ENCODE data around the gene NUDT17. TPM values are rescaled to one million over a fixed set of nuclear protein-coding genes. Genes with fewer than 3 reads are reported as not detected.

The NUDT17 gene
- total and polyA plus RNA-seq, 9 of the 15 experiments (the other 6 are each of a cell fraction or from before 2014, with no cell fraction given): 2.1 to 10.0 (median 6.1) TPM

GRCh38 chr1:145845514-145846161 lies at the start of gene NUDT17 (continued):
- no peak for TF ChIP-seq NR1H2 (CRISPR knock-in tag; IDR thresholded peaks at IDR 0.05)
- TF ChIP-seq RFX7 (CRISPR knock-in tag; IDR thresholded peaks at IDR 0.05): no peak
- TF ChIP-seq ZNF143 (CRISPR knock-in tag; IDR thresholded peaks at IDR 0.05): no peak
- 0 out of 2 replicates have a peak, but pooled peaks have one; percentile 19 for TF ChIP-seq HMG20B (CRISPR knock-in tag; IDR thresholded peaks at IDR 0.05)
- no peak for TF ChIP-seq HINFP (tag; conservative IDR thresholded peaks at IDR 0.05; ENCODE audit: low read depth)
- no peak for TF ChIP-seq ZNF644 (tag; IDR thresholded peaks at IDR 0.05; ENCODE audit: low read depth)
- TF ChIP-seq HSF4 (CRISPR knock-in tag; IDR thresholded peaks at IDR 0.05; ENCODE audit: borderline replicate concordance): no peak
- TF ChIP-seq ZNF766 (CRISPR knock-in tag; conservative IDR thresholded peaks at IDR 0.05): peak; percentile 79; the same call in 1 of the 2 replicates
- no peak for TF ChIP-seq RNF219 (CRISPR knock-in tag; IDR thresholded peaks at IDR 0.05)
- TF ChIP-seq ZEB2 (IDR thresholded peaks at IDR 0.05): no peak
- no peak for TF ChIP-seq ZFPM2 (CRISPR knock-in tag; IDR thresholded peaks at IDR 0.05)
- TF ChIP-seq MIER1 (IDR thresholded peaks at IDR 0.05; ENCODE audit: low read depth): no peak
- no peak for TF ChIP-seq THRB (CRISPR knock-in tag; conservative IDR thresholded peaks at IDR 0.05)
- no peak; the same call in 1 of the 2 replicates for TF ChIP-seq ZSCAN29 (IDR thresholded peaks at IDR 0.05)
- peak; percentile 63 for TF ChIP-seq TBP (optimal IDR thresholded peaks at IDR 0.05; ENCODE audit: low read depth, low read length)
- TF ChIP-seq ZNF778 (CRISPR knock-in tag; IDR thresholded peaks at IDR 0.05): no peak
- no peak for TF ChIP-seq SMARCB1 (IDR thresholded peaks at IDR 0.05; ENCODE audit: insufficient read length, low read depth)
- TF ChIP-seq GABPB2 (CRISPR knock-in tag; conservative IDR thresholded peaks at IDR 0.05): no peak; the same call in 1 of the 2 replicates
- no peak for TF ChIP-seq ZNF274 (IDR thresholded peaks at IDR 0.05; ENCODE audit: borderline replicate concordance, low read depth, low read length)
- TF ChIP-seq GTF2F1 (IDR thresholded peaks at IDR 0.05; ENCODE audit: low read depth, low read length): no peak
- no peak for TF ChIP-seq ZNF57 (CRISPR knock-in tag; IDR thresholded peaks at IDR 0.05)
- TF ChIP-seq PHB2 (IDR thresholded peaks at IDR 0.05; ENCODE audit: low read depth): no peak
- no peak for TF ChIP-seq NR3C1 (CRISPR knock-in tag; IDR thresholded peaks at IDR 0.05)
- no peak for TF ChIP-seq RBM34 (IDR thresholded peaks at IDR 0.05; ENCODE audit: borderline replicate concordance, insufficient read depth, low read length)
- 0 out of 2 replicates have a peak, but pooled peaks have one; percentile 32 for TF ChIP-seq GABPA (tag; conservative IDR thresholded peaks at IDR 0.05; ENCODE audit: low read depth)
